Measurements from ENCODE around the gene TMCC1.

- TF ChIP-seq GABPA (IDR thresholded peaks at IDR 0.05; ENCODE audit: low read depth) (no peak), CTCF (IDR thresholded peaks at IDR 0.05) (no peak), CHD2 (IDR thresholded peaks at IDR 0.05; ENCODE audit: low read length, partially characterized antibody) (peak; percentile 33), SIN3A (IDR thresholded peaks at IDR 0.05; ENCODE audit: borderline replicate concordance, low read depth, low read length) (no peak), RFX5 (IDR thresholded peaks at IDR 0.05; ENCODE audit: low read length) (no peak), RAD21 (IDR thresholded peaks at IDR 0.05; ENCODE audit: low read length) (no peak), REST (IDR thresholded peaks at IDR 0.05; ENCODE audit: low read depth, low read length) (no peak), NRF1 (IDR thresholded peaks at IDR 0.05; ENCODE audit: low read depth, low read length) (peak; percentile 87), EP300 (IDR thresholded peaks at IDR 0.05; ENCODE audit: borderline replicate concordance in 1 of 2, low read depth in 1 of 2, low read length in 1 of 2) (no peak), IRF3 (IDR thresholded peaks at IDR 0.05; ENCODE audit: low read depth, low read length) (no peak), MEF2A (IDR thresholded peaks at IDR 0.05; ENCODE audit: borderline replicate concordance, low read depth) (no peak)
These were observed at the start of gene TMCC1 for GRCh38 chr3:129893581-129894070.
